Gastrocnemius medialis (tissue), 4 donors: ENCODE data around the gene KCTD15. TPM values are rescaled to one million over a fixed set of nuclear protein-coding genes. Genes with fewer than 3 reads are reported as not detected.

ENCODE experiments used
- ATAC-seq, 2 donors: fragments of 150-250 bp; one replicate each; pipeline ENCODE4 v1.9.1; 2016
- DNase-seq, 2 donors: peaks; one replicate each; pipeline ENCODE4 v3.0.0-alpha.2; 2019
- H3K27ac ChIP-seq, 4 donors: fragments of 200-600 bp; sonication (generic); 1 replicate in 1 of 4; 2 replicates in 3 of 4; pipeline ENCODE4 v1.5.1; 2016 to 2018; ENCODE audit warnings: mild to moderate bottlenecking in 2 of 4, moderate library complexity in 1 of 4
- H3K27me3 ChIP-seq, 3 donors: fragments of 200-600 bp; sonication (generic) in 2 of 3; 1 replicate in 1 of 3; 2 replicates in 2 of 3; pipeline versions ENCODE4 v1.5.1 to v1.6.0; 2016 to 2019; ENCODE audit warnings: mild to moderate bottlenecking in 1 of 3, moderate library complexity in 1 of 3
- H3K36me3 ChIP-seq, 2 donors: fragments of 200-600 bp; sonication (generic) in 1 of 2; one replicate each; pipeline ENCODE4 v1.5.1; 2017 to 2018
- H3K4me1 ChIP-seq, 2 donors: fragments of 200-600 bp; sonication (generic) in 1 of 2; one replicate each; pipeline ENCODE4 v1.5.1; 2016 to 2017; ENCODE audit warnings: mild to moderate bottlenecking in 2 of 2
- H3K4me3 ChIP-seq, 4 donors: fragments of 200-600 bp; sonication (generic) in 3 of 4; 1 replicate in 1 of 4; 2 replicates in 3 of 4; pipeline ENCODE4 v1.5.1; 2016 to 2019; ENCODE audit warnings: mild to moderate bottlenecking in 2 of 4
- H3K9me3 ChIP-seq, 3 donors: fragments of 200-600 bp; sonication (generic) in 2 of 3; 1 replicate in 1 of 3; 2 replicates in 2 of 3; pipeline ENCODE4 v1.5.1; 2016 to 2019
- CTCF ChIP-seq, 5 experiments: fragments of 450-650 bp in 3 of 5; fragments of 200-600 bp in 2 of 5; sonication (generic) in 2 of 5; IDR thresholded peaks in 4 of 5; conservative IDR thresholded peaks in 1 of 5; 1 replicate in 4 of 5; 2 replicates in 1 of 5; pipeline ENCODE4 v1.5.1; 2016 to 2019; ENCODE audit warnings: antibody characterized with exemption in 5 of 5, mild to moderate bottlenecking in 3 of 5, moderate library complexity in 3 of 5
- POLR2A ChIP-seq, 2 donors: fragments of 450-650 bp; IDR thresholded peaks; one replicate each; pipeline ENCODE4 v1.6.1; 2017; ENCODE audit warnings: antibody characterized with exemption in 2 of 2, mild to moderate bottlenecking in 2 of 2, moderate library complexity in 2 of 2
- in situ Hi-C, 4 donors: fragments of 200-750 bp; cut with MboI; loops; one replicate each; pipeline versions ENCODE4 v1.15.0 to v1.8.0; 2017; ENCODE audit warnings: low sequenced_read_pairs in 4 of 4
- intact Hi-C: fragments of 100-400 bp; cut with DNase I; formaldehyde crosslinking; loops from one replicate; pipeline ENCODE4 v1.15.1; 2023; ENCODE audit warnings: low total_unique reads
- total RNA-seq, 4 donors: library from RNA; depleted of rRNA; stranded (reverse); fragments of >200 nt; gene quantifications; one replicate each; pipeline versions ENCODE4 v1.1.0 to v1.2.3, GENCODE V29; 2016

KCTD15 gene
- total RNA-seq, 4 donors from 2014 or later = 1.9 to 14.8 (median 5.8) TPM

- Histone ChIP-seq H3K9me3 (no peaks in the 10 kb centered on the region), H3K4me3 (no peak overlapping the region), H3K4me1 (no peaks in the 10 kb centered on the region), H3K27ac (no peak overlapping the region), H3K36me3 (no peaks in the 10 kb centered on the region), H3K27me3 (no peaks in the 10 kb centered on the region)
- ATAC-seq (no peak), DNase-seq (no peak)
- TF ChIP-seq CTCF (IDR thresholded peaks at IDR 0.05 in 4 of 5, conservative IDR thresholded peaks at IDR 0.05 in 1 of 5) = no peak
- TF ChIP-seq POLR2A (IDR thresholded peaks at IDR 0.05) = no peak
- intact Hi-C loops (no loop called here), in situ Hi-C loops (no loop called here)
Observed at GRCh38 chr19:33861950-33862349, 65.3 kb downstream of the KCTD15 start.

- intact Hi-C loops (no loop called here), in situ Hi-C loops (no loop called here)
- no peaks in the 10 kb centered on the region for H3K9me3 ChIP-seq
- H3K4me3 ChIP-seq = no peak overlapping the region
- no peak for ATAC-seq
- DNase-seq = no peak
- H3K27me3 ChIP-seq = no peaks in the 10 kb centered on the region
- no peaks in the 10 kb centered on the region for H3K4me1 ChIP-seq
- H3K27ac ChIP-seq = no peak overlapping the region
- TF ChIP-seq POLR2A (IDR thresholded peaks at IDR 0.05) (no peak), CTCF (IDR thresholded peaks at IDR 0.05 in 4 of 5, conservative IDR thresholded peaks at IDR 0.05 in 1 of 5) (no peak)
- no peaks in the 10 kb centered on the region for H3K36me3 ChIP-seq
Observed at GRCh38 chr19:33862981-33863380, 66.3 kb downstream of the KCTD15 start.

GRCh38 chr19:33863436-33863835 lies 66.8 kb downstream of the KCTD15 start:
- DNase-seq = no peak
- Histone ChIP-seq H3K27ac (no peak overlapping the region), H3K9me3 (no peaks in the 10 kb centered on the region), H3K27me3 (no peaks in the 10 kb centered on the region), H3K4me3 (no peak overlapping the region), H3K36me3 (no peaks in the 10 kb centered on the region), H3K4me1 (no peaks in the 10 kb centered on the region)
- in situ Hi-C loops = no loop called here
- no peak for ATAC-seq
- no peak for TF ChIP-seq CTCF (IDR thresholded peaks at IDR 0.05 in 4 of 5, conservative IDR thresholded peaks at IDR 0.05 in 1 of 5)
- no peak for TF ChIP-seq POLR2A (IDR thresholded peaks at IDR 0.05)
- intact Hi-C loops = no loop called here

- DNase-seq = no peak
- Histone ChIP-seq H3K4me3 (no peak overlapping the region), H3K27me3 (no peaks in the 10 kb centered on the region), H3K27ac (no peak overlapping the region), H3K4me1 (no peaks in the 10 kb centered on the region), H3K36me3 (no peaks in the 10 kb centered on the region), H3K9me3 (no peaks in the 10 kb centered on the region)
- in situ Hi-C loops (no loop called here), intact Hi-C loops (no loop called here)
- no peak for TF ChIP-seq CTCF (IDR thresholded peaks at IDR 0.05 in 4 of 5, conservative IDR thresholded peaks at IDR 0.05 in 1 of 5)
- no peak for TF ChIP-seq POLR2A (IDR thresholded peaks at IDR 0.05)
- no peak for ATAC-seq
Observed at GRCh38 chr19:33864311-33864850, 67.7 kb downstream of the KCTD15 start.

- Histone ChIP-seq H3K27me3 (no peaks in the 10 kb centered on the region), H3K4me1 (no peaks in the 10 kb centered on the region), H3K36me3 (no peaks in the 10 kb centered on the region), H3K9me3 (no peaks in the 10 kb centered on the region), H3K27ac (no peak overlapping the region), H3K4me3 (no peak overlapping the region)
- TF ChIP-seq CTCF (IDR thresholded peaks at IDR 0.05 in 4 of 5, conservative IDR thresholded peaks at IDR 0.05 in 1 of 5) (no peak), POLR2A (IDR thresholded peaks at IDR 0.05) (no peak)
- intact Hi-C loops = no loop called here
- in situ Hi-C loops = no loop called here
- ATAC-seq (no peak), DNase-seq (no peak)
Observed at GRCh38 chr19:33865306-33865705, 68.6 kb downstream of the KCTD15 start.
